OCI-LY3 (cell line): ENCODE results near the gene RASGRF2.

Experiments
- CTCF ChIP-seq: fragments of 200-600, 300-600 bp; sonication (generic); IDR thresholded peaks from 2 replicates; pipeline ENCODE4 v1.5.1; 2014; ENCODE audit warnings: antibody characterized with exemption, low read length, low read depth
- EZH2phosphoT487 ChIP-seq: fragments of 200-600 bp; shearing (Covaris generic); IDR thresholded peaks from 2 replicates; pipeline ENCODE4 v1.6.1; 2018; ENCODE audit warnings: antibody characterized with exemption, mixed run types, low read depth

GRCh38 chr5:81154725-81155124 lies 194.6 kb downstream of the RASGRF2 start:
- no peak for TF ChIP-seq CTCF
- TF ChIP-seq EZH2phosphoT487: no peak
